GM12878 (cell line): ENCODE measurements around the gene TRRAP. TPM values are rescaled to one million over a fixed set of nuclear protein-coding genes. Genes with fewer than 3 reads are reported as not detected.
A peak's percentile ranks its signal among the peaks of the same experiment; 100 is the strongest.

Source experiments
- ATAC-seq: fragments of 200-7000 bp; cut with Tn5 transposase; 3 replicates; pipeline ENCODE4 v1.9.1; 2020; ENCODE audit warnings: mild to moderate bottlenecking, moderate library complexity
- BruUV-seq: library from RNA; stranded (reverse); fragments of 400-500 nt; replicated peaks from 2 replicates; lab custom pipeline; 2021; lab: Mats Ljungman, UMichigan
- CTCF ChIA-PET: fragments of 300-600 bp; sonication (Branson Sonifier 250); formaldehyde crosslinking; extraction: SDS; loops from one replicate; lab custom pipeline; 2021; ENCODE audit warnings: inconsistent platforms; lab: Yijun Ruan, JAX
- POLR2A ChIA-PET: fragments of 350-600 bp; formaldehyde crosslinking; extraction: SDS; loops from one replicate; lab custom pipeline; 2021; ENCODE audit warnings: inconsistent platforms; lab: Charles Lee
- RAD21 ChIA-PET: fragments of 300-600 bp; sonication (Branson Sonifier 250); formaldehyde crosslinking; loops from one replicate; lab custom pipeline; 2023; ENCODE audit warnings: antibody characterized with exemption; ENCODE audit not compliant: unreplicated experiment; lab: Charles Lee
- SMC1A ChIA-PET: fragments of 300-600 bp; sonication (Branson Sonifier 250); formaldehyde crosslinking; loops from one replicate; lab custom pipeline; 2023; ENCODE audit not compliant: unreplicated experiment, uncharacterized antibody; lab: Charles Lee
- DNase-seq: peaks from one replicate; pipeline ENCODE4 v3.0.0-alpha.2; 2011; ENCODE audit warnings: low read depth, low spot score
- FAIRE-seq: peaks from 3 replicates; lab custom pipeline; 2011; peaks lifted over from hg19 to GRCh38; lab: Jason Lieb, UNC
- H2AFZ ChIP-seq: 2 replicates; pipeline ENCODE4 v1.6.0; 2011; ENCODE audit warnings: low read depth, low read length, control low read depth; ENCODE audit not compliant: control insufficient read depth
- H3K27ac ChIP-seq: 2 replicates; pipeline ENCODE4 v1.5.1; 2011; ENCODE audit warnings: control low read depth; ENCODE audit not compliant: control insufficient read depth, insufficient read depth
- H3K27me3 ChIP-seq, 2 experiments: replicated peaks in 1 of 2; 2 replicates each; pipeline versions ENCODE4 v1.6.0 to v1.6.1; 2011; ENCODE audit warnings: low read length in 1 of 2; ENCODE audit not compliant: control insufficient read depth in 2 of 2, insufficient read depth in 2 of 2
- H3K36me3 ChIP-seq, 2 experiments: 2 replicates each; pipeline ENCODE4 v1.5.1; 2011; ENCODE audit warnings: low read length in 1 of 2; ENCODE audit not compliant: control insufficient read depth in 2 of 2, insufficient read depth in 2 of 2
- H3K4me1 ChIP-seq: 2 replicates; pipeline ENCODE4 v1.6.1; 2011; ENCODE audit warnings: mild to moderate bottlenecking, low read length, moderate library complexity, mixed read lengths; ENCODE audit not compliant: control insufficient read depth, insufficient read depth
- H3K4me2 ChIP-seq: 2 replicates; pipeline ENCODE4 v1.6.0; 2011; ENCODE audit warnings: control low read depth; ENCODE audit not compliant: control insufficient read depth, insufficient read depth
- H3K4me3 ChIP-seq: fragments of 200-600 bp; sonication (generic); 2 replicates; pipeline ENCODE4 v1.5.1; 2016
- H3K79me2 ChIP-seq: 2 replicates; pipeline ENCODE4 v1.6.0; 2011; ENCODE audit warnings: low read length; ENCODE audit not compliant: control insufficient read depth, insufficient read depth
- H3K9ac ChIP-seq: 2 replicates; pipeline ENCODE4 v1.8.0; 2011; ENCODE audit warnings: low read length, control low read depth, mixed read lengths; ENCODE audit not compliant: control insufficient read depth, insufficient read depth
- H3K9me3 ChIP-seq: replicated peaks from 3 replicates; pipeline ENCODE4 v1.5.1; 2011; ENCODE audit warnings: mild to moderate bottlenecking, low read length; ENCODE audit not compliant: control insufficient read depth, insufficient read depth
- H4K20me1 ChIP-seq: 2 replicates; pipeline ENCODE4 v1.6.0; 2011; ENCODE audit not compliant: control insufficient read depth, insufficient read depth
- BACH1 ChIP-seq: fragments of 450-650 bp; IDR thresholded peaks from 2 replicates; pipeline ENCODE4 v1.6.1; 2017; ENCODE audit warnings: mild to moderate bottlenecking, borderline replicate concordance
- EZH2 ChIP-seq: IDR thresholded peaks from 2 replicates; pipeline ENCODE4 v1.6.1; 2012; ENCODE audit warnings: low read depth, mild to moderate bottlenecking, control low read depth, inconsistent platforms, low read length, borderline replicate concordance; ENCODE audit not compliant: control insufficient read depth
- POLR2AphosphoS5 ChIP-seq: IDR thresholded peaks from 2 replicates; pipeline ENCODE4 v1.6.1; 2011; ENCODE audit warnings: mild to moderate bottlenecking, low read length, inconsistent platforms
- RAD21 ChIP-seq: IDR thresholded peaks from 2 replicates; pipeline ENCODE4 v1.6.1; 2011; ENCODE audit warnings: mild to moderate bottlenecking, low read depth, low read length, moderate library complexity; ENCODE audit not compliant: insufficient read depth
- SUZ12 ChIP-seq: fragments of 200-600 bp; sonication (generic); IDR thresholded peaks from one replicate; pipeline ENCODE4 v1.6.1; 2018; ENCODE audit warnings: antibody characterized with exemption, mild to moderate bottlenecking; ENCODE audit not compliant: unreplicated experiment
- ZBED1 ChIP-seq: IDR thresholded peaks from 2 replicates; pipeline ENCODE4 v1.6.1; 2016; ENCODE audit warnings: borderline replicate concordance
- ZNF274 ChIP-seq: IDR thresholded peaks from one replicate; pipeline ENCODE4 v1.8.0; 2011; ENCODE audit not compliant: insufficient read length, insufficient read depth
- WGBS: methylation state at CpG from one replicate; pipeline ENCODE4 v1.1.6; 2016; ENCODE audit warnings: low lambda C conversion rate; ENCODE audit not compliant: insufficient replicate concordance, insufficient coverage; ENCODE audit errors: missing lambda C conversion rate; 5-methylcytosine and 5-hydroxymethylcytosine counted together
- in situ Hi-C: fragments of 300-500 bp; cut with MboI; formaldehyde crosslinking; loops from 9 replicates; pipeline ENCODE4 v1.14.3; 2018; ENCODE audit warnings: mixed read lengths
- intact Hi-C: fragments of 100-400 bp; cut with micrococcal nuclease; formaldehyde crosslinking; loops from one replicate; pipeline ENCODE4 v1.14.2; 2022; ENCODE audit not compliant: unreplicated experiment
- polyA plus RNA-seq, 11 experiments: library from polyadenylated mRNA; depleted of rRNA in 4 of 11; unstranded in 6 of 11; stranded (reverse) in 5 of 11; fragments of >200 nt; fragmentation: Nextera tagmentation in 4 of 11; fragmentation: Illumina TruSeq in 1 of 11; extraction: Ambion mirVana in 4 of 11; extraction: Trizol in 1 of 11; gene quantifications; 1 replicate in 1 of 11; 2 replicates in 10 of 11; pipeline versions ENCODE4 v1.2.1 to v1.2.3, GENCODE V29; 2011 to 2016; ENCODE audit warnings: inconsistent platforms in 2 of 11, missing spikeins in 2 of 11, low read depth in 1 of 11
- total RNA-seq, 4 experiments: library from RNA; depleted of rRNA in 3 of 4; stranded (reverse); fragments of >200 nt in 3 of 4; fragmentation: Illumina TruSeq in 1 of 4; extraction: Trizol in 1 of 4; gene quantifications; 2 replicates each; pipeline versions ENCODE4 v1.2.1 to v1.2.3, GENCODE V29; 2013 to 2021
- TF ChIP-seq, protein P1 (sequence below): fragments of 450-650 bp; IDR thresholded peaks from 2 replicates; pipeline ENCODE4 v1.6.1; 2016; ENCODE audit warnings: mild to moderate bottlenecking, moderate library complexity, borderline replicate concordance
- TF ChIP-seq, protein P2 (sequence below): fragments of 450-650 bp; IDR thresholded peaks from 2 replicates; pipeline ENCODE4 v1.6.1; 2016; ENCODE audit warnings: mild to moderate bottlenecking

The TRRAP gene
- total and polyA plus RNA-seq, 10 of the 15 experiments (the other 5 are each of a cell fraction or from before 2014, with no cell fraction given), result 1.1 to 39.3 (median 8.5) TPM

DNA sequence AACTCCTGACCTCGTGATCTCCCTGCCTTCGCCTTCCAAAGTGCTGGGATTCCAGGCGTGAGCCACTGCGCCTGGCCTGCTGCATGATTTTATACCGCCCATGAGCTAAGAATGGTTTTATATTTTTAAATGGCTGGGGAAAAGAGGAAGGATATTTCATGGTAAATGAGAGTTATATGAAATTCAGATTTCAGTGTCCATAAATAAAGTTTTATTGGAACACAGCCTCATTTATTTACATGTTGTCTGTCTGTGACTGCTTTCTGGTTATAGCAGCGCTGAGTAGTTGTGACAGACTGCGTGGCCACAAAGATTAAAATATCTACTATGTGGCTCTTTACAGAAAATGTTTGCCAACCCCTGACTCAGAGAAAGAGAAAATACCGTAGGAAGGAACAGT is 2.2 kb downstream of the TRRAP start:
- Histone ChIP-seq H4K20me1 (no peaks in the 10 kb centered on the region), H3K9ac (no peak overlapping the region), H3K27ac (no peak overlapping the region), H3K27me3 (no peaks in the 10 kb centered on the region), H3K9me3 (no peaks in the 10 kb centered on the region), H3K4me3 (peak overlapping the region; percentile 100; the same call in 1 of the 2 replicates), H3K4me2 (peak overlapping the region; percentile 72), H3K4me1 (peaks cover 8% of the 10 kb centered on the region; the same call in 1 of the 2 replicates), H3K79me2 (peaks cover 35% of the 10 kb centered on the region), H2AFZ (no peak overlapping the region), H3K36me3 (peaks cover 2 to 15% of the 10 kb centered on the region in 2 experiments)
- CTCF ChIA-PET, result interaction anchor here (0.6 to 2.2 kb wide), 3 partner anchors 11 to 135 kb away, joined by 4 to 29 read pairs (median 4); no protein-coding TSS in a partner anchor
- SMC1A ChIA-PET, result no interaction called here
- BruUV-seq, result no TSS peak
- DNase-seq (no peak), FAIRE-seq (no peak), ATAC-seq (no peak)
- POLR2A ChIA-PET, result interaction anchor here (0.6 to 0.9 kb wide), 3 partner anchors 13 to 40 kb away, joined by 3 to 7 read pairs (median 3); no protein-coding TSS in a partner anchor
- TF ChIP-seq SUZ12, result no peak
- no peak for TF ChIP-seq ZNF274
- no peak for TF ChIP-seq RAD21
- no peak for TF ChIP-seq EZH2
- no peak for TF ChIP-seq ZBED1
- TF ChIP-seq, protein P1, sequence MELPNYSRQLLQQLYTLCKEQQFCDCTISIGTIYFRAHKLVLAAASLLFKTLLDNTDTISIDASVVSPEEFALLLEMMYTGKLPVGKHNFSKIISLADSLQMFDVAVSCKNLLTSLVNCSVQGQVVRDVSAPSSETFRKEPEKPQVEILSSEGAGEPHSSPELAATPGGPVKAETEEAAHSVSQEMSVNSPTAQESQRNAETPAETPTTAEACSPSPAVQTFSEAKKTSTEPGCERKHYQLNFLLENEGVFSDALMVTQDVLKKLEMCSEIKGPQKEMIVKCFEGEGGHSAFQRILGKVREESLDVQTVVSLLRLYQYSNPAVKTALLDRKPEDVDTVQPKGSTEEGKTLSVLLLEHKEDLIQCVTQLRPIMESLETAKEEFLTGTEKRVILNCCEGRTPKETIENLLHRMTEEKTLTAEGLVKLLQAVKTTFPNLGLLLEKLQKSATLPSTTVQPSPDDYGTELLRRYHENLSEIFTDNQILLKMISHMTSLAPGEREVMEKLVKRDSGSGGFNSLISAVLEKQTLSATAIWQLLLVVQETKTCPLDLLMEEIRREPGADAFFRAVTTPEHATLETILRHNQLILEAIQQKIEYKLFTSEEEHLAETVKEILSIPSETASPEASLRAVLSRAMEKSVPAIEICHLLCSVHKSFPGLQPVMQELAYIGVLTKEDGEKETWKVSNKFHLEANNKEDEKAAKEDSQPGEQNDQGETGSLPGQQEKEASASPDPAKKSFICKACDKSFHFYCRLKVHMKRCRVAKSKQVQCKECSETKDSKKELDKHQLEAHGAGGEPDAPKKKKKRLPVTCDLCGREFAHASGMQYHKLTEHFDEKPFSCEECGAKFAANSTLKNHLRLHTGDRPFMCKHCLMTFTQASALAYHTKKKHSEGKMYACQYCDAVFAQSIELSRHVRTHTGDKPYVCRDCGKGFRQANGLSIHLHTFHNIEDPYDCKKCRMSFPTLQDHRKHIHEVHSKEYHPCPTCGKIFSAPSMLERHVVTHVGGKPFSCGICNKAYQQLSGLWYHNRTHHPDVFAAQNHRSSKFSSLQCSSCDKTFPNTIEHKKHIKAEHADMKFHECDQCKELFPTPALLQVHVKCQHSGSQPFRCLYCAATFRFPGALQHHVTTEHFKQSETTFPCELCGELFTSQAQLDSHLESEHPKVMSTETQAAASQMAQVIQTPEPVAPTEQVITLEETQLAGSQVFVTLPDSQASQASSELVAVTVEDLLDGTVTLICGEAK, result peak; percentile 64
- no peak for TF ChIP-seq BACH1
- TF ChIP-seq, protein P2, sequence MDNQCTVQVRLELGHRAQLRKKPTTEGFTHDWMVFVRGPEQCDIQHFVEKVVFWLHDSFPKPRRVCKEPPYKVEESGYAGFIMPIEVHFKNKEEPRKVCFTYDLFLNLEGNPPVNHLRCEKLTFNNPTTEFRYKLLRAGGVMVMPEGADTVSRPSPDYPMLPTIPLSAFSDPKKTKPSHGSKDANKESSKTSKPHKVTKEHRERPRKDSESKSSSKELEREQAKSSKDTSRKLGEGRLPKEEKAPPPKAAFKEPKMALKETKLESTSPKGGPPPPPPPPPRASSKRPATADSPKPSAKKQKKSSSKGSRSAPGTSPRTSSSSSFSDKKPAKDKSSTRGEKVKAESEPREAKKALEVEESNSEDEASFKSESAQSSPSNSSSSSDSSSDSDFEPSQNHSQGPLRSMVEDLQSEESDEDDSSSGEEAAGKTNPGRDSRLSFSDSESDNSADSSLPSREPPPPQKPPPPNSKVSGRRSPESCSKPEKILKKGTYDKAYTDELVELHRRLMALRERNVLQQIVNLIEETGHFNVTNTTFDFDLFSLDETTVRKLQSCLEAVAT, result no peak
- TF ChIP-seq POLR2AphosphoS5, result no peak
- WGBS, result 79% methylated on average over 8 of the region's 8 CpGs
- intact Hi-C loops (no loop called here), in situ Hi-C loops (no loop called here)
- RAD21 ChIA-PET, result no interaction called here
